GM23338 (cell line): ENCODE measurements around the gene FAXC. TPM values are rescaled to one million over a fixed set of nuclear protein-coding genes. Genes with fewer than 3 reads are reported as not detected.

Source experiments
- ATAC-seq: fragments of 200-7000 bp; cut with Tn5 transposase; 3 replicates; pipeline ENCODE4 v1.9.1; 2020
- DNase-seq: peaks from one replicate; pipeline ENCODE4 v3.0.0-alpha.2; 2015; ENCODE audit warnings: low spot score
- H2AFZ ChIP-seq: fragments of 200-600 bp; sonication (generic); 2 replicates; pipeline ENCODE4 v1.8.0; 2016; ENCODE audit warnings: antibody characterized with exemption, mild to moderate bottlenecking, moderate library complexity
- H3F3A ChIP-seq: fragments of 200-600 bp; sonication (generic); replicated peaks from 2 replicates; pipeline ENCODE4 v1.8.0; 2017; ENCODE audit warnings: antibody characterized with exemption, mixed run types, low read depth
- H3K27ac ChIP-seq: fragments of 200-600 bp; sonication (generic); 2 replicates; pipeline ENCODE4 v1.6.1; 2016; ENCODE audit warnings: low read depth
- H3K27me3 ChIP-seq: fragments of 200-600 bp; sonication (generic); 2 replicates; pipeline ENCODE4 v1.8.0; 2016; ENCODE audit warnings: mild to moderate bottlenecking, mixed run types, moderate library complexity; ENCODE audit not compliant: insufficient read depth
- H3K36me3 ChIP-seq: fragments of 200-600 bp; sonication (generic); 2 replicates; pipeline ENCODE4 v1.8.0; 2016; ENCODE audit warnings: mild to moderate bottlenecking; ENCODE audit not compliant: insufficient read depth
- H3K4me1 ChIP-seq: fragments of 200-600 bp; sonication (generic); 2 replicates; pipeline ENCODE4 v1.8.0; 2016; ENCODE audit warnings: mild to moderate bottlenecking, moderate library complexity; ENCODE audit not compliant: insufficient read depth
- H3K4me2 ChIP-seq: fragments of 200-600 bp; sonication (generic); 2 replicates; pipeline ENCODE4 v1.7.1; 2017; ENCODE audit warnings: mixed run types
- H3K4me3 ChIP-seq: fragments of 200-600 bp; sonication (generic); 2 replicates; pipeline ENCODE4 v1.6.1; 2016; ENCODE audit warnings: mixed run types
- H3K79me2 ChIP-seq: fragments of 200-600 bp; sonication (generic); replicated peaks from 2 replicates; pipeline ENCODE4 v1.8.0; 2017; ENCODE audit warnings: mild to moderate bottlenecking; ENCODE audit not compliant: insufficient read depth
- H3K9me2 ChIP-seq: fragments of 200-600 bp; sonication (generic); 2 replicates; pipeline ENCODE4 v1.8.0; 2017; ENCODE audit not compliant: insufficient read depth
- H4K20me1 ChIP-seq: fragments of 200-600 bp; sonication (generic); replicated peaks from 2 replicates; pipeline ENCODE4 v1.8.0; 2017; ENCODE audit warnings: mild to moderate bottlenecking; ENCODE audit not compliant: insufficient read depth
- H3K27ac Mint-ChIP-seq: 2 replicates; pipeline ENCODE4 v1.8.0; 2020; ENCODE audit warnings: inconsistent platforms, mild to moderate bottlenecking, moderate library complexity, mixed read lengths
- H3K27me3 Mint-ChIP-seq: 3 replicates; pipeline ENCODE4 v1.8.0; 2022; ENCODE audit warnings: low read depth, mild to moderate bottlenecking, moderate library complexity, mixed read lengths, inconsistent platforms; ENCODE audit not compliant: insufficient read depth, poor library complexity
- H3K36me3 Mint-ChIP-seq: 3 replicates; pipeline ENCODE4 v1.8.0; 2021; ENCODE audit warnings: low read depth, mild to moderate bottlenecking, inconsistent platforms, moderate library complexity, mixed read lengths
- H3K4me1 Mint-ChIP-seq: 3 replicates; pipeline ENCODE4 v1.8.0; 2020; ENCODE audit warnings: mild to moderate bottlenecking, inconsistent platforms, mixed read lengths
- H3K4me3 Mint-ChIP-seq: 3 replicates; pipeline ENCODE4 v1.8.0; 2021; ENCODE audit warnings: moderate library complexity, mild to moderate bottlenecking, inconsistent platforms, mixed read lengths
- H3K9me3 Mint-ChIP-seq: 3 replicates; pipeline ENCODE4 v1.8.0; 2020; ENCODE audit warnings: moderate library complexity, mild to moderate bottlenecking, inconsistent platforms, mixed read lengths
- CREB1 ChIP-seq: fragments of 250-450 bp; sonication (Bioruptor Pico); IDR thresholded peaks from 2 replicates; pipeline ENCODE4 v1.5.0; 2020; ENCODE audit warnings: low read depth, mild to moderate bottlenecking, moderate library complexity
- EZH2phosphoT487 ChIP-seq: fragments of 200-600 bp; sonication (generic); IDR thresholded peaks from one replicate; pipeline ENCODE4 v1.8.1; 2018; ENCODE audit warnings: antibody characterized with exemption; ENCODE audit not compliant: unreplicated experiment
- JUNB ChIP-seq: IDR thresholded peaks from one replicate; pipeline ENCODE4 v1.6.1; 2016; ENCODE audit warnings: antibody characterized with exemption; ENCODE audit not compliant: unreplicated experiment
- NANOG ChIP-seq: IDR thresholded peaks from 2 replicates; pipeline ENCODE4 v1.6.1; 2016; ENCODE audit warnings: antibody characterized with exemption, borderline replicate concordance
- POLR2AphosphoS5 ChIP-seq: IDR thresholded peaks from 2 replicates; pipeline ENCODE4 v1.6.1; 2016; ENCODE audit warnings: antibody characterized with exemption, low read depth
- STAT1 ChIP-seq: IDR thresholded peaks from one replicate; pipeline ENCODE4 v1.6.1; 2016; ENCODE audit warnings: antibody characterized with exemption; ENCODE audit not compliant: unreplicated experiment
- ZNF114 ChIP-seq: fragments of 250-450 bp; sonication (Bioruptor Pico); IDR thresholded peaks from 2 replicates; pipeline ENCODE4 v1.5.0; 2020; ENCODE audit warnings: mild to moderate bottlenecking, moderate library complexity
- ZNF331 ChIP-seq: fragments of 250-450 bp; sonication (Bioruptor Pico); IDR thresholded peaks from 2 replicates; pipeline ENCODE4 v1.5.0; 2020; ENCODE audit warnings: low read depth, mild to moderate bottlenecking, moderate library complexity
- polyA plus RNA-seq: library from polyadenylated mRNA; unstranded; fragments of >200 nt; fragmentation: Nextera tagmentation; extraction: Ambion mirVana; gene quantifications from 2 replicates; pipeline ENCODE4 v1.2.1, GENCODE V29; 2016
- total RNA-seq: library from RNA; depleted of rRNA; stranded (reverse); fragments of >200 nt; shearing (Covaris generic); gene quantifications from 2 replicates; pipeline ENCODE4 v1.2.3, GENCODE V29; 2014
- TF ChIP-seq, protein P1 (sequence below), 2 experiments: fragments of 200-600 bp in 1 of 2; sonication (generic) in 1 of 2; conservative IDR thresholded peaks; 2 replicates each; pipeline versions ENCODE4 v1.5.1 to v1.6.1; 2016 to 2017; ENCODE audit warnings: antibody characterized with exemption in 2 of 2, low read depth in 2 of 2, mild to moderate bottlenecking in 2 of 2, moderate library complexity in 1 of 2
- TF ChIP-seq, protein P2 (sequence below): IDR thresholded peaks from one replicate; pipeline ENCODE4 v1.6.1; 2018; ENCODE audit warnings: antibody characterized with exemption; ENCODE audit not compliant: unreplicated experiment
- TF ChIP-seq, protein P3 (sequence below): IDR thresholded peaks from 2 replicates; pipeline ENCODE4 v1.6.1; 2016; ENCODE audit warnings: antibody characterized with exemption
- TF ChIP-seq, protein P4 (sequence below): fragments of 250-450 bp; sonication (Bioruptor Pico); IDR thresholded peaks from 2 replicates; pipeline ENCODE4 v1.5.0; 2020; ENCODE audit warnings: mild to moderate bottlenecking, moderate library complexity

Gene FAXC
- total and polyA plus RNA-seq, 2 experiments from 2014 or later, result 10.5 to 15.2 TPM

DNA sequence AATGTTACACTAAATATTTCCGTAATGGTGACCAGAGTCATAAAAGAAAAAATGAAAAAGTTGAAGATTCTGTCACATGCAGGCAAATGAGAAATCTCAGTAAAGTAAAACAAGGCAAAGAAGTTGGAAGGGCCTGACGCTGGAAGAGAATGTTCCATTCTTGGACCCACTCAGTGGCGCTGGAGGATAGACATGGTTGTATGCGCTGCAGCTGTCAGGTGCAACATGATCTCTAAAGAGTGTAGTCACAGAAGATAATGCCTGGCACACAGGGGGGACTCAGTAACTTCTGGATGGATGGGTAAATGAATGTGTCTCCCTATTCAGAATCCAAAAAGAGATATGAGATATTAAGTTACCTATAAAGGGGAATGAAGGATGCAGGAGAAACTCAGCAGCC is 116.3 kb downstream of the FAXC start:
- H3K4me2 ChIP-seq, result no peak overlapping the region
- no peak overlapping the region for H3K27ac ChIP-seq
- no peaks in the 10 kb centered on the region for H3K27me3 ChIP-seq
- H3K79me2 ChIP-seq, result no peaks in the 10 kb centered on the region
- H3K4me3 Mint-ChIP-seq, result no peak overlapping the region
- H3K4me1 ChIP-seq, result no peaks in the 10 kb centered on the region
- no peaks in the 10 kb centered on the region for H3K9me3 Mint-ChIP-seq
- no peak overlapping the region for H3K4me3 ChIP-seq
- H2AFZ ChIP-seq, result no peak overlapping the region
- H3K9me2 ChIP-seq, result peaks cover 7% of the 10 kb centered on the region; the same call in 1 of the 2 replicates
- peaks cover 5% of the 10 kb centered on the region for H3K27me3 Mint-ChIP-seq
- no peaks in the 10 kb centered on the region for H3K36me3 Mint-ChIP-seq
- no peaks in the 10 kb centered on the region for H4K20me1 ChIP-seq
- TF ChIP-seq POLR2AphosphoS5, result no peak
- no peak for TF ChIP-seq EZH2phosphoT487
- no peak for TF ChIP-seq CREB1
- no peak for TF ChIP-seq JUNB
- no peak for TF ChIP-seq ZNF114 (CRISPR knock-in tag)
- TF ChIP-seq, protein P1, sequence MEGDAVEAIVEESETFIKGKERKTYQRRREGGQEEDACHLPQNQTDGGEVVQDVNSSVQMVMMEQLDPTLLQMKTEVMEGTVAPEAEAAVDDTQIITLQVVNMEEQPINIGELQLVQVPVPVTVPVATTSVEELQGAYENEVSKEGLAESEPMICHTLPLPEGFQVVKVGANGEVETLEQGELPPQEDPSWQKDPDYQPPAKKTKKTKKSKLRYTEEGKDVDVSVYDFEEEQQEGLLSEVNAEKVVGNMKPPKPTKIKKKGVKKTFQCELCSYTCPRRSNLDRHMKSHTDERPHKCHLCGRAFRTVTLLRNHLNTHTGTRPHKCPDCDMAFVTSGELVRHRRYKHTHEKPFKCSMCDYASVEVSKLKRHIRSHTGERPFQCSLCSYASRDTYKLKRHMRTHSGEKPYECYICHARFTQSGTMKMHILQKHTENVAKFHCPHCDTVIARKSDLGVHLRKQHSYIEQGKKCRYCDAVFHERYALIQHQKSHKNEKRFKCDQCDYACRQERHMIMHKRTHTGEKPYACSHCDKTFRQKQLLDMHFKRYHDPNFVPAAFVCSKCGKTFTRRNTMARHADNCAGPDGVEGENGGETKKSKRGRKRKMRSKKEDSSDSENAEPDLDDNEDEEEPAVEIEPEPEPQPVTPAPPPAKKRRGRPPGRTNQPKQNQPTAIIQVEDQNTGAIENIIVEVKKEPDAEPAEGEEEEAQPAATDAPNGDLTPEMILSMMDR (conservative IDR thresholded peaks at IDR 0.05; ENCODE audit: low read depth in 2 of 2), result no peak
- TF ChIP-seq, protein P2, sequence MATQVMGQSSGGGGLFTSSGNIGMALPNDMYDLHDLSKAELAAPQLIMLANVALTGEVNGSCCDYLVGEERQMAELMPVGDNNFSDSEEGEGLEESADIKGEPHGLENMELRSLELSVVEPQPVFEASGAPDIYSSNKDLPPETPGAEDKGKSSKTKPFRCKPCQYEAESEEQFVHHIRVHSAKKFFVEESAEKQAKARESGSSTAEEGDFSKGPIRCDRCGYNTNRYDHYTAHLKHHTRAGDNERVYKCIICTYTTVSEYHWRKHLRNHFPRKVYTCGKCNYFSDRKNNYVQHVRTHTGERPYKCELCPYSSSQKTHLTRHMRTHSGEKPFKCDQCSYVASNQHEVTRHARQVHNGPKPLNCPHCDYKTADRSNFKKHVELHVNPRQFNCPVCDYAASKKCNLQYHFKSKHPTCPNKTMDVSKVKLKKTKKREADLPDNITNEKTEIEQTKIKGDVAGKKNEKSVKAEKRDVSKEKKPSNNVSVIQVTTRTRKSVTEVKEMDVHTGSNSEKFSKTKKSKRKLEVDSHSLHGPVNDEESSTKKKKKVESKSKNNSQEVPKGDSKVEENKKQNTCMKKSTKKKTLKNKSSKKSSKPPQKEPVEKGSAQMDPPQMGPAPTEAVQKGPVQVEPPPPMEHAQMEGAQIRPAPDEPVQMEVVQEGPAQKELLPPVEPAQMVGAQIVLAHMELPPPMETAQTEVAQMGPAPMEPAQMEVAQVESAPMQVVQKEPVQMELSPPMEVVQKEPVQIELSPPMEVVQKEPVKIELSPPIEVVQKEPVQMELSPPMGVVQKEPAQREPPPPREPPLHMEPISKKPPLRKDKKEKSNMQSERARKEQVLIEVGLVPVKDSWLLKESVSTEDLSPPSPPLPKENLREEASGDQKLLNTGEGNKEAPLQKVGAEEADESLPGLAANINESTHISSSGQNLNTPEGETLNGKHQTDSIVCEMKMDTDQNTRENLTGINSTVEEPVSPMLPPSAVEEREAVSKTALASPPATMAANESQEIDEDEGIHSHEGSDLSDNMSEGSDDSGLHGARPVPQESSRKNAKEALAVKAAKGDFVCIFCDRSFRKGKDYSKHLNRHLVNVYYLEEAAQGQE, result no peak
- TF ChIP-seq ZNF331 (CRISPR knock-in tag), result no peak
- TF ChIP-seq, protein P3, sequence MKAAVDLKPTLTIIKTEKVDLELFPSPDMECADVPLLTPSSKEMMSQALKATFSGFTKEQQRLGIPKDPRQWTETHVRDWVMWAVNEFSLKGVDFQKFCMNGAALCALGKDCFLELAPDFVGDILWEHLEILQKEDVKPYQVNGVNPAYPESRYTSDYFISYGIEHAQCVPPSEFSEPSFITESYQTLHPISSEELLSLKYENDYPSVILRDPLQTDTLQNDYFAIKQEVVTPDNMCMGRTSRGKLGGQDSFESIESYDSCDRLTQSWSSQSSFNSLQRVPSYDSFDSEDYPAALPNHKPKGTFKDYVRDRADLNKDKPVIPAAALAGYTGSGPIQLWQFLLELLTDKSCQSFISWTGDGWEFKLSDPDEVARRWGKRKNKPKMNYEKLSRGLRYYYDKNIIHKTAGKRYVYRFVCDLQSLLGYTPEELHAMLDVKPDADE, result no peak
- TF ChIP-seq STAT1, result no peak
- no peak for TF ChIP-seq NANOG
- TF ChIP-seq, protein P4, sequence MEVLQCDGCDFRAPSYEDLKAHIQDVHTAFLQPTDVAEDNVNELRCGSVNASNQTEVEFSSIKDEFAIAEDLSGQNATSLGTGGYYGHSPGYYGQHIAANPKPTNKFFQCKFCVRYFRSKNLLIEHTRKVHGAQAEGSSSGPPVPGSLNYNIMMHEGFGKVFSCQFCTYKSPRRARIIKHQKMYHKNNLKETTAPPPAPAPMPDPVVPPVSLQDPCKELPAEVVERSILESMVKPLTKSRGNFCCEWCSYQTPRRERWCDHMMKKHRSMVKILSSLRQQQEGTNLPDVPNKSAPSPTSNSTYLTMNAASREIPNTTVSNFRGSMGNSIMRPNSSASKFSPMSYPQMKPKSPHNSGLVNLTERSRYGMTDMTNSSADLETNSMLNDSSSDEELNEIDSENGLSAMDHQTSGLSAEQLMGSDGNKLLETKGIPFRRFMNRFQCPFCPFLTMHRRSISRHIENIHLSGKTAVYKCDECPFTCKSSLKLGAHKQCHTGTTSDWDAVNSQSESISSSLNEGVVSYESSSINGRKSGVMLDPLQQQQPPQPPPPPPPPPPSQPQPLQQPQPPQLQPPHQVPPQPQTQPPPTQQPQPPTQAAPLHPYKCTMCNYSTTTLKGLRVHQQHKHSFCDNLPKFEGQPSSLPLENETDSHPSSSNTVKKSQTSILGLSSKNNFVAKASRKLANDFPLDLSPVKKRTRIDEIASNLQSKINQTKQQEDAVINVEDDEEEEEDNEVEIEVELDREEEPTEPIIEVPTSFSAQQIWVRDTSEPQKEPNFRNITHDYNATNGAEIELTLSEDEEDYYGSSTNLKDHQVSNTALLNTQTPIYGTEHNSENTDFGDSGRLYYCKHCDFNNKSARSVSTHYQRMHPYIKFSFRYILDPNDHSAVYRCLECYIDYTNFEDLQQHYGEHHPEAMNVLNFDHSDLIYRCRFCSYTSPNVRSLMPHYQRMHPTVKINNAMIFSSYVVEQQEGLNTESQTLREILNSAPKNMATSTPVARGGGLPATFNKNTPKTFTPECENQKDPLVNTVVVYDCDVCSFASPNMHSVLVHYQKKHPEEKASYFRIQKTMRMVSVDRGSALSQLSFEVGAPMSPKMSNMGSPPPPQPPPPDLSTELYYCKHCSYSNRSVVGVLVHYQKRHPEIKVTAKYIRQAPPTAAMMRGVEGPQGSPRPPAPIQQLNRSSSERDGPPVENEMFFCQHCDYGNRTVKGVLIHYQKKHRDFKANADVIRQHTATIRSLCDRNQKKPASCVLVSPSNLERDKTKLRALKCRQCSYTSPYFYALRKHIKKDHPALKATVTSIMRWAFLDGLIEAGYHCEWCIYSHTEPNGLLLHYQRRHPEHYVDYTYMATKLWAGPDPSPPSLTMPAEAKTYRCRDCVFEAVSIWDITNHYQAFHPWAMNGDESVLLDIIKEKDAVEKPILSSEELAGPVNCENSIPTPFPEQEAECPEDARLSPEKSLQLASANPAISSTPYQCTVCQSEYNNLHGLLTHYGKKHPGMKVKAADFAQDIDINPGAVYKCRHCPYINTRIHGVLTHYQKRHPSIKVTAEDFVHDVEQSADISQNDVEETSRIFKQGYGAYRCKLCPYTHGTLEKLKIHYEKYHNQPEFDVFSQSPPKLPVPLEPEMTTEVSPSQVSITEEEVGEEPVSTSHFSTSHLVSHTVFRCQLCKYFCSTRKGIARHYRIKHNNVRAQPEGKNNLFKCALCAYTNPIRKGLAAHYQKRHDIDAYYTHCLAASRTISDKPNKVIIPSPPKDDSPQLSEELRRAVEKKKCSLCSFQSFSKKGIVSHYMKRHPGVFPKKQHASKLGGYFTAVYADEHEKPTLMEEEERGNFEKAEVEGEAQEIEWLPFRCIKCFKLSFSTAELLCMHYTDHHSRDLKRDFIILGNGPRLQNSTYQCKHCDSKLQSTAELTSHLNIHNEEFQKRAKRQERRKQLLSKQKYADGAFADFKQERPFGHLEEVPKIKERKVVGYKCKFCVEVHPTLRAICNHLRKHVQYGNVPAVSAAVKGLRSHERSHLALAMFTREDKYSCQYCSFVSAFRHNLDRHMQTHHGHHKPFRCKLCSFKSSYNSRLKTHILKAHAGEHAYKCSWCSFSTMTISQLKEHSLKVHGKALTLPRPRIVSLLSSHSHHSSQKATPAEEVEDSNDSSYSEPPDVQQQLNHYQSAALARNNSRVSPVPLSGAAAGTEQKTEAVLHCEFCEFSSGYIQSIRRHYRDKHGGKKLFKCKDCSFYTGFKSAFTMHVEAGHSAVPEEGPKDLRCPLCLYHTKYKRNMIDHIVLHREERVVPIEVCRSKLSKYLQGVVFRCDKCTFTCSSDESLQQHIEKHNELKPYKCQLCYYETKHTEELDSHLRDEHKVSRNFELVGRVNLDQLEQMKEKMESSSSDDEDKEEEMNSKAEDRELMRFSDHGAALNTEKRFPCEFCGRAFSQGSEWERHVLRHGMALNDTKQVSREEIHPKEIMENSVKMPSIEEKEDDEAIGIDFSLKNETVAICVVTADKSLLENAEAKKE (CRISPR knock-in tag), result no peak
- no peaks in the 10 kb centered on the region for H3K4me1 Mint-ChIP-seq
- ATAC-seq, result no peak
- H3K27ac Mint-ChIP-seq, result no peak overlapping the region
- no peaks in the 10 kb centered on the region for H3K36me3 ChIP-seq
- no peak for DNase-seq
- no peaks in the 10 kb centered on the region for H3F3A ChIP-seq
